KBM-7 (cell line): ENCODE data around the gene RPS16.
A peak's percentile ranks its signal among the peaks of the same experiment; 100 is the strongest.
"Not testable (repeated sequence)": the region's sequence is repeated elsewhere in the genome, so short reads cannot be mapped to it uniquely, and the experiment has no call there.

ENCODE experiments used
- DNase-seq: peaks from one replicate; pipeline ENCODE4 v3.0.0-alpha.2; 2015
- in situ Hi-C: fragments of 300-500 bp; cut with MboI; formaldehyde crosslinking; loops from 2 replicates; pipeline ENCODE4 v1.14.3; 2020; ENCODE audit warnings: low sequenced_read_pairs, low pct_unique_long_range_greater_than_20kb, mixed read lengths

The RPS16 gene

DNA sequence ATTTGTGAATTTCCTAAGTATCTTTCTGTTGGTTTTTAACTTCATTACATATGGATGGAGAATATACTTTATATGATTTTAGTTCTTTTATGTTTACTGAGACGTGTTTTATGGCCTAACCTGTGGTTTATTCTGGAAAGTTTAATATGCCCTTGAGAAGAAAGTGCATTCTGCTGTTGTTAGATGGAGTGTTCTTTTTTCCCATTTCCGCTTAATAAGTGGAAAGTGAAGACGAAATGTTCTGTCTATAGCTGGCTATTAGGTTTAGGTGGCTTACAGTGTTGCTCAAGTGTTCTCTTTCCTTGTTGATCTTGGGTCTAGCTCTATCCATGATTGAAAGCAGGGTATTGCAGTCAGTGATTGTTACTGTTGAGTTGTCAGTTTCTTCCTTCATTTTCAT is 27.7 kb upstream of the RPS16 start:
- no peak for DNase-seq
- in situ Hi-C loops = no loop called here

- DNase-seq, in situ Hi-C loops: not testable (repeated sequence)
These were observed 15.5 kb upstream of the RPS16 start for GRCh38 chr19:39451257-39451656.

DNA sequence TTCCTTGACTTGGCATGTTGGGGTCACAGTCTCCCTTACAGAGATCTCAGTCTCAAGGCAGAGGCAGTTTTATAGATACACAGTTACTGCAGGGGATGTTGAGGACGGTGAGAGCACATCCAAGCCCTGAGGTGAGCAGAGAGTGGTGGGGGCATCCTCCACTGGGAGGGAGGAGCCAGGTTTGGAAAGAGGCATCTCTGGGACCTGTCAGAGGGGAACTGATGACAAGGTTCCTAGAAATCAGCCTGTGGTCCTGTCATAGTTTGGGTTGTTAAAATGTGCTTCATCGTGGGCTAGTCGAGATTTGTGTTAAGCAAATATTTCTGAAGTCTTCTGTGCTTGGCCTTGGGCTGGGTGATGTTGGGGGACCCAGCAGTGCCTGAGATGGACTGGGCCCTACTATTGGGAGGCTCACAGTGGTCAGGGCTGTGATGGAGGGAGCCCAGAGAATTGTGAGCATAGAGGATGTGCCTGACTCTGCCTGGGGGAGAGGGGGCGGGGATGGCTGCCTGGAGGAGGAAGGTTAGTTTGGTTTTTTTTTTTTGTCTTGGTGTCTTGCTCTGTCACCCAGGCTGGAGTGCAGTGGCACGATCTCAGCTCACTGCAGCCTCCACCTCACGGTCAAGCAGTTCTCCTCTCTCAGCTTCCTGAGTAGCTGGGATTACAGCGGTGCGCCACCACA is 13.5 kb upstream of the RPS16 start:
- in situ Hi-C loops = no loop called here
- DNase-seq = no peak

DNA sequence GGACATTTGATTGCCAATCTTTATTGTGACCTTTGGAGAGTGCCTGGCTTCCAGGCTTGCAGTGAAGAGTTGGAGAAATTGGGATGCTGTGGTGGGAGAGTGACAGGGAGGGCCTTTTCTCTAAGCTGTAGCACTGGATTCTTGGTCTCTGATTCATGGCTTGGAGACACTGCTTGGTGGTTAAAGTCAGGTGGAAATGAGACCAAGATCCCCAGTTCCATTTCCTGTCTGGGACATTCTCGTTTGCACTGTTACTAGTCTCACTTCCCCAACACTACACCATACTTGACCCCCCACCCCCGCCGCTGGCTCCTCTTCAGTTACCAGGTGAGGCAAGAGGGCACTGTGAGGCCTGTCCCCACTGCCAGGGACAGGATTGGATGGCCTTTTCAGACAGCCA is 12.5 kb upstream of the RPS16 start:
- in situ Hi-C loops = no loop called here

GRCh38 chr19:39446365-39447084 is 10.8 kb upstream of the RPS16 start:
- in situ Hi-C loops = no loop called here
- no peak for DNase-seq

More for the DNA sequence above, 12.5 kb upstream of the RPS16 start:
- DNase-seq = peak; percentile 40

- in situ Hi-C loops = no loop called here
- DNase-seq = peak; percentile 97
These were observed 9.7 kb upstream of the RPS16 start, which contains the start of gene SUPT5H for GRCh38 chr19:39445196-39446111. Gene SUPT5H (plus strand): TSS chr19:39445582. CDS start chr19:39445891, 309 bp downstream.

- in situ Hi-C loops = no loop called here
These were observed 8.9 kb upstream of the RPS16 start for GRCh38 chr19:39444598-39445195.

GRCh38 chr19:39438270-39438934 is 2.7 kb upstream of the RPS16 start:
- no peak for DNase-seq
- in situ Hi-C loops = no loop called here

More at GRCh38 chr19:39444598-39445195, 8.9 kb upstream of the RPS16 start:
- DNase-seq = peak; percentile 21

- DNase-seq = no peak
- in situ Hi-C loops = no loop called here
These were observed 584 bp upstream of the RPS16 start for GRCh38 chr19:39436350-39436716.

GRCh38 chr19:39434123-39435076 is 1.3 kb downstream of the RPS16 start:
- DNase-seq = no peak
- in situ Hi-C loops = no loop called here

- DNase-seq = no peak
- in situ Hi-C loops = no loop called here
These were observed 2.2 kb downstream of the RPS16 start for GRCh38 chr19:39433480-39434079.

- DNase-seq = no peak
- in situ Hi-C loops = no loop called here
These were observed 3.1 kb downstream of the RPS16 start for GRCh38 chr19:39432677-39433025.

- in situ Hi-C loops = no loop called here
- DNase-seq = peak; percentile 89
These were observed 4.8 kb downstream of the RPS16 start for GRCh38 chr19:39430675-39431593.

DNA sequence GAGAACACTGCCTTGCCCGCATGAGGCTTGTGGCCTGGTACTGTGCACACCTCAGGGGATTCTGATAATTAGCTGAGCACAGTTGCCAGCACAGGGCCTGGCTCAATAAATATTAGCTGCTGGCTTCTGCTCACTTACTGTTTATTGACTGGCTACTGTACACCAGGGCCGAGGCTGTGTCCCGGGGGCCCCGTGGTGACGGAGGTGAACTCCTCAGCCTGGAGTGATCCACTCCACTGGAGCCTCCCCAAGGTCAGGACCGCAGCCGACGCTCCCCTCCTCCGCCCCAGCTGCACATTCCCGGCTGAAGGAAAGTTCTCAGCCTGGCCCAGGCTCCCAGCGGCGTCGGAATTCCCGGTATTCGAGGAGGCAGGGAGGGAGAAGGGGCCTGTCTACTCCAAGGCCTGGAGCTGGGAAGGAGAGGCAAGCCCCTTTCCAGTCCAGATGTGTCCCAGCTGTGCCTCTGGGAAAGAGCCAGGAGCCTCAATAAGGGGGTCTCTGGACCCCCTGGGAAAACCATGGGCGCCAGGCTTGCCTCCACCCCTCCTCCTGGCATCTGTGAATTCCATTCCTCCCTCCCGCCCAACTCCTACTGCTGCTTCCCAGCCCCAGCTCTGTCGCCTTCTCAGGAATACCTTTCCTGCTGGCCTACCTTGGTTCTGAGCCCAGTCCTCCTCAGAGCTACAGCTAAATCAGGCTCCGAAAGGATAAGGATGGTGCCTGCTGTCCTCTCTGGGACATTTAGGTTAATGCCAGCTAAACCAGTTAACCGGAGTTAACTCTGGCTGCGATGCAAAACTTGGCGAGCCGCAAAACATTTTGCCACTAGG is 7.3 kb downstream of the RPS16 start:
- DNase-seq = no peak
- in situ Hi-C loops = no loop called here

DNA sequence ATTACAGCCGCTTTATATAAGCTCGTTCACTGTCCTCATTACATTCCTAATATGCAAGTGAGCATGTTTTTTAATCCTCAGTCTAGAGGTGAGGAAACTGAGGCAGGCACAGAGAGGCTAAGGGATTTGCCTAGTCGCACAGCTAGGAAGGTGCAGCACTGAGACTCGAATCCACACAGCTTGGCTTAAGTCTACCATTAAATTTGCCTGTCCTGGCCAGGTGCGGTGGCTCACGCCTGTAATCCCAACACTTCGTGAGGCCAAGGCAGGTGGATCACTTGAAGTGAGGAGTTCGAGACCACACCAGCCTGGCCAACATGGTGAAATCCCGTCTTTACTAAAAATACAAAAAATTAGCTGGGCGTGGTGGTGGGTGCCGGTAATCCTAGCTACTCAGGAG is 8.0 kb downstream of the RPS16 start:
- in situ Hi-C loops = no loop called here

GRCh38 chr19:39426170-39426569 is 9.6 kb downstream of the RPS16 start:
- DNase-seq = no peak

More for the DNA sequence above, 8.0 kb downstream of the RPS16 start:
- no peak for DNase-seq

More at GRCh38 chr19:39426170-39426569, 9.6 kb downstream of the RPS16 start:
- in situ Hi-C loops = no loop called here
